ENCODE measurements around the gene EGLN3. TPM values are rescaled to one million over a fixed set of nuclear protein-coding genes. Genes with fewer than 3 reads are reported as not detected.
A peak's percentile ranks its signal among the peaks of the same experiment; 100 is the strongest.

The EGLN3 gene
- total and polyA plus RNA-seq, 10 of the 15 experiments (the other 5 are each of a cell fraction or from before 2014, with no cell fraction given), result 0.42 to 8.1 (median 2.0) TPM

GRCh38 chr14:33946679-33947476 lies 4.0 kb downstream of the EGLN3 start:
- ChIA-PET SMC1A (ENCODE audit: uncharacterized antibody, unreplicated experiment) (interaction anchor here (0.6 to 9.0 kb wide), 37 partner anchors 10 to 1400 kb away, joined by 3 to 184 read pairs (median 5); no protein-coding TSS in a partner anchor), CTCF (interaction anchor here (0.8 to 9.1 kb wide), 26 partner anchors 10 to 282 kb away, joined by 3 to 176 read pairs (median 4); no protein-coding TSS in a partner anchor), RAD21 (ENCODE audit: unreplicated experiment) (interaction anchor here (0.8 to 8.5 kb wide), 23 partner anchors 9 to 282 kb away, joined by 3 to 168 read pairs (median 5); no protein-coding TSS in a partner anchor), POLR2A (interaction anchor here (0.9 to 3.6 kb wide), 7 partner anchors 10 to 114 kb away, joined by 3 to 22 read pairs (median 4); no protein-coding TSS in a partner anchor)
- ATAC-seq (0 out of 3 replicates have a peak, but pooled peaks have one; percentile 24), DNase-seq (ENCODE audit: low read depth, low spot score) (no peak), FAIRE-seq (no peak)
- no peaks in the 10 kb centered on the region; the same call in 1 of the 3 replicates for H3K9me3 ChIP-seq (replicated peaks; ENCODE audit: control insufficient read depth, insufficient read depth, low read length)
- peak overlapping the region; percentile 68 for H3K4me2 ChIP-seq (ENCODE audit: control insufficient read depth, insufficient read depth)
- H4K20me1 ChIP-seq (ENCODE audit: control insufficient read depth, insufficient read depth), result no peaks in the 10 kb centered on the region
- H3K36me3 ChIP-seq (ENCODE audit: control insufficient read depth in 2 of 2, insufficient read depth in 2 of 2, low read length in 1 of 2), result no peaks in the 10 kb centered on the region
- H3K27ac ChIP-seq (ENCODE audit: control insufficient read depth, insufficient read depth), result no peak overlapping the region
- peak overlapping the region; percentile 61 for H2AFZ ChIP-seq (ENCODE audit: control insufficient read depth, low read depth, low read length)
- H3K79me2 ChIP-seq (ENCODE audit: control insufficient read depth, insufficient read depth, low read length), result peaks cover 1% of the 10 kb centered on the region
- in situ Hi-C loops (cut with MboI) (no loop called here), intact Hi-C loops (cut with micrococcal nuclease; ENCODE audit: unreplicated experiment) (no loop called here)
- H3K9ac ChIP-seq (ENCODE audit: control insufficient read depth, insufficient read depth, low read length), result no peak overlapping the region
- 39% methylated on average over 5 of the region's 5 CpGs for WGBS (ENCODE audit: insufficient coverage, insufficient replicate concordance, low lambda C conversion rate, missing lambda C conversion rate)
- peaks cover 5% of the 10 kb centered on the region; the same call in 1 of the 2 replicates for H3K4me1 ChIP-seq (ENCODE audit: control insufficient read depth, insufficient read depth, low read length)
- H3K4me3 ChIP-seq, result peak overlapping the region; percentile 43
- no peak for TF ChIP-seq REST (IDR thresholded peaks at IDR 0.05; ENCODE audit: low read depth, low read length)
- TF ChIP-seq E4F1 (IDR thresholded peaks at IDR 0.05; ENCODE audit: borderline replicate concordance, partially characterized antibody), result peak; percentile 23
- peak; percentile 46; the same call in 1 of the 2 replicates for TF ChIP-seq ZBTB40 (IDR thresholded peaks at IDR 0.05; ENCODE audit: borderline replicate concordance)
- H3K27me3 ChIP-seq (replicated peaks in 1 of 2; ENCODE audit: control insufficient read depth in 2 of 2, insufficient read depth in 2 of 2, low read length in 1 of 2), result peaks cover 0 to 3% of the 10 kb centered on the region in 2 experiments; a peak in 2 of 4 replicates
- no TSS peak for BruUV-seq (replicated peaks)

Measured in GM12878 (cell line).